HG03108 (cell line): ENCODE data around the gene GAS7.

Experiments
- ATAC-seq: cut with Tn5 transposase; IDR thresholded peaks from one replicate; pipeline ENCODE4 v1.9.1; 2021; ENCODE audit warnings: moderate library complexity; ENCODE audit not compliant: unreplicated experiment

Gene GAS7

DNA sequence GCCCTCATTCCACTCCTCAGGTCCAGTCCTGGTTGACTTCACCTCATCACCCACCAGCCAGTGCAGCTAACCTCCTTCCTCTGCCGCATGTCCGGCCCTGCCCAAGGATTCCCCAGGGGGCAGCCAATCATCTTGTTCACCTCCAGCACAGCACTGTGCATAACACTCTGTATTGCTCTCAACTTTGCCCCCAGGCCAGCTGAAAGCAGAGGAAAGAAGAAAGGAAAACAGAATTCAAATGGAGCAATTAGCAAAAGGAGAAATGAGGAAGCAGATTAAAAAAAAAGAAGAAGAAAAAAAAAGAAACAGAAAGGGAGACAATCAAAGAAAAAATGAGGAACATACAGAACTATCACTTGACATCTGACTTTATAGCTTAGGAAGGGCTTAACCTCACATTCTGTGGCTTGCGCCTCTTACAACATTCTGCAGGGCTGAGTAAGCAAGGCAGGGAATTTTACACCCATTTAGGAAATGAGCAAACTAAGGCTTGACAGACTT, 26.1 kb downstream of the GAS7 start:
- peak; percentile 69 for ATAC-seq

DNA sequence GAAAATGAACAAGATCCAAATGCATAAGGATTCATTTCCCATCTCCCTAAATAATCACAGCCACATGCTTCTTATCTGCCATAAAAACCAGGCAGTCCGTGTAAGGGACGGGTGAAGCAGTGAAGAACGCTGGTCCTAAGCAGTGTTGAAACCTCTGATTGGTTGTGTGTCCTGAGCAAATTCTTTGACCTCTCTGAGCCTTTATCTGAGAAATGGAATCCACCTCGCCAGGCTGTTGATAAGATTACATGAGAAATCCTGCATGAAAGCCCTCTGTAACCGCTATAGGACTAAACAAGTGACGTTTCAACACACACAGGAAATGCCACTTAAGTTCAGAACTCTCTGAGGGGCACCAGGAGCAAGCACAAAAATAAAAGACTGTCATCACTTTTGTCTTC, 26.8 kb downstream of the GAS7 start:
- peak; percentile 17 for ATAC-seq

- no peak for ATAC-seq
Observed at GRCh38 chr17:10171122-10171571, 27.3 kb downstream of the GAS7 start.

DNA sequence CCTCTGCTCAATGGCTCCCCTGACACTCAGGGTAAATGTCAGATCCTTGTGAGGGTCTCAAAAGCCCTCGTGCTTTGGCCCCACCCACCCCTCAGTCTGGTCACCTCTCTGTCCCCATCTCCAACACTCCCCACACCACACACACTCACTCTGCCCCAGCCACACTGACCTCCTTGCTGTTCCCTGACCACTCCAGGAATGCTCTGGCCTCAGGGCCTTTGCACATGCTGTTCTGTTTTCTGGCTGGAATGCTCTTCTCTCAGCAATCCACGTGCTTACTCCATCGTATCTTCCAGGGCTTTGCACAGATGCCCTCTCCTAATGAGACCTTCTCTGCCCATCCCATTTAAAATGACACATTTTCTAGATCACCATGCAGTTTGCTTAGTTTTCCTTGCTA, 28.2 kb downstream of the GAS7 start:
- ATAC-seq, result no peak

DNA sequence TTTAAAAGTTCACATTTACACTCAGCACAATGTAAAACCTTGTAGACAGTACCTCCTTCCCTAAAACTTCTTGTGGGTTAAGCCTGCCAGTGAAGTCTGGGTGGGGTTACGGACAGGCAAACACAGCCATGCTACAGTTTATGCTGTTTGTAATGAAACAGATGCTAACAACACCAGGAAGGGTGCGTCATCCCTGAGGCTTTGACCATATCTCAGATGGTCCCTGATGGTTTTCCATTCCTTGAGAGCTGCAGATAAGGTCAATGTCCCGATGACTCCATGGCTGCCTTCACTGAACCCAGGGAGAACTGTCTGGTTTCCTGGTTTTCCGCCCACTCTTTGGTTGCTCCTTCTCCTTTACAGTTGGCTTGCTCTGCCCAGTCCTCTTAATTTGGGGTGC, 29.1 kb downstream of the GAS7 start:
- ATAC-seq, result no peak

- no peak for ATAC-seq
Observed at GRCh38 chr17:10166176-10166935, 32.0 kb downstream of the GAS7 start.

DNA sequence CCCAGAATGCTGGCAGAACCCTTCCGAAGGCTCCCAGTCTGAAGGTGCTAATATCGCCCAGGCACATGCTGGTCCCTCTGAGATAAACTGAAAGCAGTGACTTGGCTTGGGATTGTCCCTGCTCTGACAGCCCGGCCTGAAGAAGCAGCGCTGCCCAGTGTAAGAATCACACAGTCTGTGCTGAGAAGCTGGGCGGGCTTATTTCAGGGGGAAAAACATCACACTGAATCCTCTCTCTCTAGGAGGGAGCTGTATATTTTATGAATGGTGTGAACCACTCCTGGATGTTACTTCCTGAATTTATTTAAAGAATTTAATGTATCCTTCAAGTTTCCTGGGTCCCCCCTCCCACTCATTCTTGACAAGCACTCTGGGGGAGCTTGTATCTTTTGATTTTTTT, 36.3 kb downstream of the GAS7 start:
- ATAC-seq, result no peak

DNA sequence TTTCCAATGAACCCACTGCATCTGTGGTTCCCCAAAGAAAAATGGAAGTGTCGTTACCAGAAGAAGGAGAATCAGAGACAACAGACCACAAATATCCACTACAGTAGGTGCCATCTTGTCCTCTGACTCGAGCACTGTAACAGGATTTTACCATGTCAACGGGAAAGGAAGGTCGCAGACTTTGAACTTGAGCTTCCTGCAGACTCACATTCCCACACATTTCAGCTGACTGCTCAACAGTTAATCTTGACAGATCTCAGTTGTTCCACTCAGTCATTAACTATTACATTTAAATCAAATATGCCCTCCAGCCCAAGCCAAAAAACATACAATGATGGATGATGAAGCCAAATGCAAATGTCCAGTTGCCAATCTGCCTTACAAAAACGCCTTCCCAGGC, 37.0 kb downstream of the GAS7 start:
- ATAC-seq, result no peak

DNA sequence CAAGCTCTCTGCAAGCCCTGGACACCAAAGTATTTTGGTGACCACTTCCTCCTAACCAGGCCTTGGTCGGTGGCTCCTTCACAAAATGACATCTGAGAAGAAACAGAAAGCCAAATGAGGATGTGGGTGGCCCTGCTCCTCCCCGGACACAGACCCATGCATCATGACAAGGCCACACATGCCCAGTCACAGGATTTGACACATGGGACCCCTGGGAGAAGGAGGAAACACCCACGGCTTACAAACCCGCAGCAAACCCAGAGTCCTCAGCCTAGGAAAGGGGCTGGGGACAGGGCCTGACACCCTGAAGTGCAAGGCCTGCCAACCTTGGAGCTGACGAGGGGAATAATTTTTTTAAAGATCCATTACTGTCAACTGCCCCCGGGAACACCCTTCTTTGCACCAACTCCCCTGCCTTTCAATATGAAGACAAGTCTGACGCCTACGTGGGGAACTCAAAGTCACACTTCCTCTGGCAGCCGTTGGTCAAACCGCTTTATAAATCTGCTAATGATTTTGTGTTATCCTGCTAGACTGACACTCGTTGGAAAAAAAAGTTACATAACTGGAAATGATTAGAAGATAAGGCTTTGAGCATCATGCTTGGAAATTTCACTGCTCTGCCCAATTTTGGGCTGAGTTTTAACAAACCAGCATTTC, 41.3 kb downstream of the GAS7 start:
- peak; percentile 70 for ATAC-seq

GRCh38 chr17:10156599-10156947, 41.8 kb downstream of the GAS7 start:
- no peak for ATAC-seq

DNA sequence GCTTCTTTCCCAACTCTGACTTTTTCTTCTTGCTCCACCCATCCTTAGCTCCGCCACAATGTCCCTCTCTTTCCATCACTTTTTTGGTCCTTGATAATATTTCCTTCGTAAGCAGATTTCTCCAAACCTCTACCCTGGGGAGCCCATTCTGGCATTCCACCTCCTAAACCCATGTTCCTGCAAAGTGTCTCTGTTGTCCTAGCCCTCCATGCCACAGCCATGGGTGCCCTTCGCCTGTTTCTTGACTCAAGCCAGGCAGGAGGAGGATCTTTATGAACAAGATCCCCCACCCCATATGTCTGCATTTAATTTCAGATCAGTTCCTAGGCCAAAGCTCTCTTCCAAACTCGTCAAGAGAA, 42.4 kb downstream of the GAS7 start:
- ATAC-seq, result no peak

DNA sequence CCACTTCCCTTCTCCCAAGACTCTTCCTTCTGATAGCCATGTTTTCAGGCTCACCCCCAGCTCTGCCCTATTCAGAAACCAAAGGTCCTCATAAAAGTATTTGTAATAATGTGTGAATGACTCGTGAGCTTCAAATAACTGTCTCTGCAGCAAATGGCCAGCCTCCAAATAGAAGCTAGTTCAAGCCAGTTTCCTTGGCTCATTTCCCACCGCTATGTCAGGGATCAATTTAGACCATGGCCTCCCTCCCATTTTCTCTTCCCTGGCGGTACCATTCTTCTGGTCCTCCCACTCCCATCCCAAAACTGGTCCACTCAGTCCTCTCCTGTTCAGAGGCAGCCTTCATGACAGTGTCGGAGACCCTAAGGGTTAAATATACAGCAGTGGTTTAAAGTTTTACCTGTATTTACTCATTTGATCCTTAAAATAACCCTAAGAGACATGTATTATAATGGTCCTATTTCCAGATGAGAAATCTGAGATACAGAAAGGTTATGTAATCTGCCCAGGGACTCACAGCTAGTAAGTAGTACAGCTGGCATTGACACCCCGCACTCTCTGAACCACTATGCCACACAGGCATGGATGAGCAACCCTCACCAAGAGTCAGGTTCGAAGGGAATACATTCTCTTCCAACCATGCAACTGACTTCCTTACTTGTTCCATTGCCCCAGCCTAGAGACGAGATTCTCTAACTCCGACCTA, 42.9 kb downstream of the GAS7 start:
- ATAC-seq, result no peak

DNA sequence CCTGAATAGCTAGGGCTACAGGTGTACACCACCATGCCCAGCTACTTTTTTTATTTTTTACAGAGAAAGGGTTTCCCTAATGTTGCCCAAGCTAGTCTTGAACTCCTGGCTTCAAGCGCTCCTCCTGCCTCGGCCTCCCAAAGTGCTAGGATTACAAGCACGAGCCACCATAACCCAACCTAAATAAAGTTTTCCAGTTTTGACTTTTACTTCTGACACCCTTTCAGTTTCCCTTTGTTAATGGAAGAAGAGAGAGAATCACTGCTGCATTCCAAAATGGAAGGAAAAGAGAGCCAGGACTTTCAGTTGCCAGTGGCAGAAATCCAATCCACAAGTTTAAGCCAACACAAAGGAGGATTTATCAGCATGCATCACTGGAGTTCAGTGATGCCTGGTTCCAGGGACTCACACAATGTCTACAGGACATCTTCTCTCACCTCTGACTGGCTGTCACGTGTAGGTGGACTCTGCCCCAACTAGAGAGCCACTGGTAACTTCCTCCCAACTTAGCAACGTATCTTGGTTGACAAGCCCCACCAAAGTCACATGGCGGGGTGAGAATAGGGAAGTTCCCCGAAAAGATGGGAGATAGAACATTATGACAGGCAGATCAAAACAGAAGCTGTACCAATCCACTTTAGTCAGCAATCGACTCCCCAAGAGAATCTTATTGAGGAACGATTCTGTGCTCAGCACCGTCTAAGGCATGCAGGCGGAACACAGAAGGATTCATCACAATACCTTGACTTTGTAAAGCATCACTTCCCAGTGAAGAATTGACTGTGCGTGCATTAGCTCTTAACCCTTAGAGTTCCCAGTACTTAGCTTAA, 46.5 kb downstream of the GAS7 start:
- ATAC-seq, result no peak

GRCh38 chr17:10149573-10150399, 48.6 kb downstream of the GAS7 start:
- ATAC-seq, result peak; percentile 58

DNA sequence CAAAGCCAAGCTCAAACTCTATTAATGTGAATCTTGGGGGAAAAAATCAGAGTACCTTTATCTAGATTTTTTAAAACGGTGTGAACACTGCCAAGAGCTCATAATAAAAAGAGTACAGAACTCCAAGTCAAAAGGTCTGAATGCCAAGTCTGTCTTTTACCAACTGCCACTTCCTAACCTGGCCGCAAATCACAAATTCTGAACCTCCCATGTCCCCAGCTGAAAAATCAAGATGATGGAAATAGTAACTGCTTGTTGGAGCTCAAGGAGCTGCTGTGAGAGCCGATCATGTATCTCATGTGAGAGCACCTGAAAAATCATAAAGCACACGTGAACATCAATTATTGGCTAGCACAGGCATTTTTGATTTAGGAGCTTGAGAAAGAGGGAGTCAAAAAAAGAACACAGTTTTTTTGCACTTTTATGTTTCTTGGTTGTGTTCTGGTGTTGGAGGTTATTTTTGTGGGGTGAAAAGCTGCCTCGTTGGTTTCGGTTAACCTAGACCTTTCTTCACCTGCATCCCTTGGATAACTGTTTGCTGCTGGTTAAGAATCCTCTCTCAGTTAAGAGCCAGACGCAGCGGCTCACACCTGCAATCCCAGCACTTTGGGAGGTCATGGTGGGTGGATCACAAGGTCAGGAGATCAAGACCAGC, 50.5 kb downstream of the GAS7 start:
- no peak for ATAC-seq

- ATAC-seq, result no peak
Observed at GRCh38 chr17:10147040-10147439, 51.4 kb downstream of the GAS7 start.

DNA sequence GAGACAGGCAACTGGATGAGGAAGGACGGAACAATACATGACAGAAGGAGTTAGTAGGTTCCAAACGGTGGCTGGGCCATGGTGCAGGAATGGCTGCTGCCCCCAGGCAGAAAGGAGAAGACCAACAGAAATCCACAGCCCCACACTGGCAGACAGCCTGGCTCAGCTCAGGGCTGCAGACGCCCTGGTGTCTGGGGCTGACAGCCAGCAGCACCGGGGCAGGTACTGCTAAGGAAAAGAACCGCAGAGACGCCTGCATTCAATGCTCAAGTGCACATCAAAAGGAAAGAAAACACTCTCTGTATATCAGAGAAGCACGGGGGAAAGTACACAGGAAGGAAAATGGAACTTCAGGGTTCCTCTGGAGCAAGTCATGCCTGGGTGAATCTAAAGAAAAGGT, 53.4 kb downstream of the GAS7 start:
- ATAC-seq, result no peak

DNA sequence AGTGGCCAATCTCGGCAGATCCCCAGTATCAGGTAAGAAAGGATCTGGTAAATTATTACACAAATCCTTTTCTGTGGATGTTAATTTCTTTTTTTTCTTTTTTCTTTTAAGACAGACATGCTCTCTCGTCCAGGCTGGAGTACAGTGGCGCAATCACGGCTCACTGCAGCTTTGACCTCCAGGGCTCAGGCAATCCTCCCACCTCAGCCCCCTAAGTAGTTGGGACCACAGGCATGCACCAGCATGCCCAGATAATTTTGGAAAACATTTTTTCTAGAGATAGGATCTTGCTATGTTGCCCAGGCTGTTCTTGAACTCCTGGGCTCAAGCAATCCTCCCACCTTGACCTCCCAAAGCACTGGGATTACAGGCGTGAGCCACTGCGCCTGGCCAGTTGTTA, 54.0 kb downstream of the GAS7 start:
- ATAC-seq, result no peak

- ATAC-seq, result no peak
Observed at GRCh38 chr17:10141436-10141835, 57.0 kb downstream of the GAS7 start.

- no peak for ATAC-seq
Observed at GRCh38 chr17:10139577-10139976, 58.8 kb downstream of the GAS7 start.
